Measurements from ENCODE around the gene DPP8. TPM values are rescaled to one million over a fixed set of nuclear protein-coding genes. Genes with fewer than 3 reads are reported as not detected.

DPP8 gene
- total RNA-seq, 1 donor from 2014 or later = 39.9 TPM

DNA sequence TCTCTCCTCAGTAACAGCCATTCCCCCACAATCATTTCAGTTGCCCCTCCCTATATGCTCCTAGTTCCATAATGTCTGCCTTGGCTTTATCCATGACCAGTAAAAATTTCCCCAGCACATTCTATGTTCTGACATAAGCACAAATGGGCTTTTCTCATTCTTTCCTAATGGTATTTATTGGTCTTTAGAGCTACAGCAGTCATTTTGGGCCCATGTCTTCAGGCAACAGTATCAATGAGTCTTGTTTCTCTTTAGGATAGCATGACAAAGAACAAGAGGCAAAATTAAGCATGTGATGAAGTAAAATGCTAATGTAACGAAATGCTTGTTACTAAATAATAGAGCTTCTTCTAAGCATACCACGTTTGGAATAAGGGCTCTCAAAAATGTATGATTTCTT lies 8.2 kb downstream of the DPP8 start:
- H3K9me3 ChIP-seq (replicated peaks) = no peaks in the 10 kb centered on the region
- H3K36me3 ChIP-seq = peaks cover 63% of the 10 kb centered on the region
- H3K4me1 ChIP-seq = peaks cover 42% of the 10 kb centered on the region

GRCh38 chr15:65494076-65494475 lies 23.4 kb downstream of the DPP8 start:
- TF ChIP-seq, protein P1, sequence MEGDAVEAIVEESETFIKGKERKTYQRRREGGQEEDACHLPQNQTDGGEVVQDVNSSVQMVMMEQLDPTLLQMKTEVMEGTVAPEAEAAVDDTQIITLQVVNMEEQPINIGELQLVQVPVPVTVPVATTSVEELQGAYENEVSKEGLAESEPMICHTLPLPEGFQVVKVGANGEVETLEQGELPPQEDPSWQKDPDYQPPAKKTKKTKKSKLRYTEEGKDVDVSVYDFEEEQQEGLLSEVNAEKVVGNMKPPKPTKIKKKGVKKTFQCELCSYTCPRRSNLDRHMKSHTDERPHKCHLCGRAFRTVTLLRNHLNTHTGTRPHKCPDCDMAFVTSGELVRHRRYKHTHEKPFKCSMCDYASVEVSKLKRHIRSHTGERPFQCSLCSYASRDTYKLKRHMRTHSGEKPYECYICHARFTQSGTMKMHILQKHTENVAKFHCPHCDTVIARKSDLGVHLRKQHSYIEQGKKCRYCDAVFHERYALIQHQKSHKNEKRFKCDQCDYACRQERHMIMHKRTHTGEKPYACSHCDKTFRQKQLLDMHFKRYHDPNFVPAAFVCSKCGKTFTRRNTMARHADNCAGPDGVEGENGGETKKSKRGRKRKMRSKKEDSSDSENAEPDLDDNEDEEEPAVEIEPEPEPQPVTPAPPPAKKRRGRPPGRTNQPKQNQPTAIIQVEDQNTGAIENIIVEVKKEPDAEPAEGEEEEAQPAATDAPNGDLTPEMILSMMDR (IDR thresholded peaks at IDR 0.05; ENCODE audit: borderline replicate concordance) = no peak
- H3K36me3 ChIP-seq = peaks cover 80% of the 10 kb centered on the region
- no peaks in the 10 kb centered on the region for H3K27me3 ChIP-seq (ENCODE audit: low read depth)
- H3K9me3 ChIP-seq (replicated peaks) = no peaks in the 10 kb centered on the region
- peaks cover 5% of the 10 kb centered on the region for H3K4me1 ChIP-seq
- no peak overlapping the region for H3K4me3 ChIP-seq
- intact Hi-C loops (cut with micrococcal nuclease) = no loop called here
- H3K27ac ChIP-seq (replicated peaks) = no peak overlapping the region
- no peak for DNase-seq

More for the DNA sequence above, 8.2 kb downstream of the DPP8 start:
- TF ChIP-seq, protein P1 (IDR thresholded peaks at IDR 0.05; ENCODE audit: borderline replicate concordance) = no peak
- H3K4me3 ChIP-seq = no peak overlapping the region
- no peak for DNase-seq
- H3K27me3 ChIP-seq (ENCODE audit: low read depth) = no peaks in the 10 kb centered on the region
- intact Hi-C loops (cut with micrococcal nuclease) = no loop called here
- no peak overlapping the region for H3K27ac ChIP-seq (replicated peaks)

DNA sequence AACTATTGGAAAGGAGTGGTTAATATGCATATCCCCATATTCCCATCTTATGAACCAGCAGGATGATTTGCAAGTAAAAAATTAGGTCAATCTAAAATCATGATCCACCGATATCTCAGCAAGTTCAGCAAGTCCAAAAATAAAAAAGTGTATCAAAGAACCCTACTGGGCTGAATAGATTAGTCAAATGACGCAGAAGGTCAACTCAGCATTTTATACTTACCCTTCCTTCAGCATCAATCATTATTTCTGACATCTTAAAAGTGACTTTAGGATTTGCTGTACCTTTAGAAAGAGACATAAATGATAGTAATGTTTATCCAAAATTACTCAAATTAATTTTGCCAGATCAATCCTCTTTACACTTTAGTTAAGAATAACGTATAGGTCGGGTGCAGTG lies 32.6 kb downstream of the DPP8 start:
- no peak for DNase-seq
- Histone ChIP-seq H3K4me1 (no peaks in the 10 kb centered on the region), H3K27ac (replicated peaks) (no peak overlapping the region), H3K4me3 (no peak overlapping the region), H3K27me3 (ENCODE audit: low read depth) (no peaks in the 10 kb centered on the region), H3K36me3 (peaks cover 96% of the 10 kb centered on the region), H3K9me3 (replicated peaks) (no peaks in the 10 kb centered on the region)
- intact Hi-C loops (cut with micrococcal nuclease) = no loop called here
- TF ChIP-seq, protein P1 (IDR thresholded peaks at IDR 0.05; ENCODE audit: borderline replicate concordance) = no peak

- intact Hi-C loops (cut with micrococcal nuclease) = no loop called here
- no peak overlapping the region for H3K27ac ChIP-seq (replicated peaks)
- no peak overlapping the region for H3K4me3 ChIP-seq
- no peaks in the 10 kb centered on the region for H3K27me3 ChIP-seq (ENCODE audit: low read depth)
- H3K36me3 ChIP-seq = peaks cover 93% of the 10 kb centered on the region
- no peaks in the 10 kb centered on the region for H3K4me1 ChIP-seq
- TF ChIP-seq, protein P1 (IDR thresholded peaks at IDR 0.05; ENCODE audit: borderline replicate concordance) = no peak
- DNase-seq = no peak
- no peaks in the 10 kb centered on the region for H3K9me3 ChIP-seq (replicated peaks)
Observed at GRCh38 chr15:65476903-65477302, 40.6 kb downstream of the DPP8 start.

DNA sequence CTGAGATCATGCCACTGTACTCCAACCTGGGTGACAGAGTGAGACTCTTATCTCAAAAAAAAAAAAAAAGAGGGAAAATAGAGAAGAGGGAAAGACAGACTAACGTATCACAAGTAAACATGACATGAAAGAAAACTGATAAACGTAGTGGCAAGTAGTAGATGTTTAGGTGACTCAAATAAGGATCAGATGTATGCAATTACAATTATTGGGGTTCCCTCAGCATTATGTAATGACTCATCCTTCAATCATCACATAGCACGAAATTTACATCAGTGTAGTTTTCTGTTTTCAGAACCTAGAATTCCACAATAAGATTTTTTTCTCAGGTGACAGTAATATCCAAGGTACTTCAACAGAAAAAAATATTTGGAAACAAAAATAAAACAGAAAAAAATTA lies 46.6 kb downstream of the DPP8 start:
- Histone ChIP-seq H3K4me1 (no peaks in the 10 kb centered on the region), H3K27me3 (ENCODE audit: low read depth) (no peaks in the 10 kb centered on the region), H3K36me3 (peaks cover 90% of the 10 kb centered on the region), H3K27ac (replicated peaks) (no peak overlapping the region), H3K4me3 (no peak overlapping the region), H3K9me3 (replicated peaks) (no peaks in the 10 kb centered on the region)
- TF ChIP-seq, protein P1 (IDR thresholded peaks at IDR 0.05; ENCODE audit: borderline replicate concordance) = no peak
- DNase-seq = no peak
- intact Hi-C loops (cut with micrococcal nuclease) = no loop called here

Data from left ventricle myocardium inferior (tissue), 1 donor.